Stimulated activated CD4-positive, alpha-beta T cell treated with anti-CD3 and anti-CD28 coated beads, Interleukin-4, amount 100 ng/mL, for 48 hours (primary cell): ENCODE measurements around the gene PKMYT1.
A peak's percentile ranks its signal among the peaks of the same experiment; 100 is the strongest.

Experiments used
- DNase-seq, 2 donors: peaks; one replicate each; pipeline ENCODE4 v3.0.0-alpha.2; 2020; ENCODE audit warnings: low read depth in 2 of 2

PKMYT1 gene

DNA sequence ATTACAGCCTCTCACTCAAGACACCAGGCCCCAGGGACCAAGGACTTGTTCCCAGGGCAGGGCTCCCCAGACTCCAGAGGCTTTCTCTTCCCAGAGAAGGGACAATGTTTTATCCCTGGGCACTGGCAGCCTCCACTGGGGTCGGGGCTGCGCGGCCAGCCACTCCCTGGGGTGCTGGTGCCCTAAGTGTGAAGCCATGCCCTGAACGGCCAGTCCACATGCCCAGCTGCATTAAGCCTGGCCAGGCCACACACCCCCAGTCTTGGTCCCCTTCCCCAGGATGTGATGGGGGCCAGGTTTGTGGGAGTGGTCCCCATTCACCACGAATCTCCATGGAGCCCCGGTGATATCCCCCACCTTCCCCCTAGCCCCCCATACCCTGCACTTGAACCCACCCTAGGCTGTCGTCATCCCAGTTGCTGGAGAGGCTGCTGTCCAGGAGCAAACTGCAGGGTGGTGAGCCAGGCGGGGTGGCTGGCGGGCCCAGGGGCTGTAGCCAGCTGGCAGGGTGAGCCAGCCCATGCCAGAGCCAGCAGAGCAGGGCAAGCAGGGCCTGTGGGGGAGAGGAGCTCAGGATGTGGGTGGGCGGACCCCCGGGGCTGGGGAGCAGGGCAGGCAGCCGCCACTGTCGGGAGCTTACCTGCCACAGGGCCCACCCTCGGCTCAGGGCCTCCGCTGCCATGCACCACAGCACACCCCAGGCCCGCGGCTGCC is 6.5 kb downstream of the PKMYT1 start:
- DNase-seq = no peak

DNA sequence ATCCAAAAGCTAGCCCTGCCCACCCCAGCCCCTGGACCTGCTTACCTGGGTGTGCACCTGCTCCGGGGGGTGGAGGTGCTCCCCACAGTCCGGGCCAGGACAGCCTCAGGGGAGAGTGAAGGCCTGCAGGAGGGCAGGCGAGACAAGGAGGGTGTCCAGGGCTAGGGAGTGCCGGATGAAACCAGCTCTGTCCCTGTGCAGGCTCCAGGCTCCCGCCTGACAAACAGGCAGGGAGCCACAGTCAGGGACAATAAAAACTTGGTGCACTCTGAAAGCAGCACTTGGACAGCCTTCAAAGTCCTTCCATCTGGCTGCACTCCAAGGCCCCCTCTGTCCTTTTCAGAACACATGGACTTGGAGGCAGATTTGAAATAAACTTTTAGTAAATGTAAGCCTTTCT is 7.2 kb downstream of the PKMYT1 start:
- DNase-seq = no peak

DNA sequence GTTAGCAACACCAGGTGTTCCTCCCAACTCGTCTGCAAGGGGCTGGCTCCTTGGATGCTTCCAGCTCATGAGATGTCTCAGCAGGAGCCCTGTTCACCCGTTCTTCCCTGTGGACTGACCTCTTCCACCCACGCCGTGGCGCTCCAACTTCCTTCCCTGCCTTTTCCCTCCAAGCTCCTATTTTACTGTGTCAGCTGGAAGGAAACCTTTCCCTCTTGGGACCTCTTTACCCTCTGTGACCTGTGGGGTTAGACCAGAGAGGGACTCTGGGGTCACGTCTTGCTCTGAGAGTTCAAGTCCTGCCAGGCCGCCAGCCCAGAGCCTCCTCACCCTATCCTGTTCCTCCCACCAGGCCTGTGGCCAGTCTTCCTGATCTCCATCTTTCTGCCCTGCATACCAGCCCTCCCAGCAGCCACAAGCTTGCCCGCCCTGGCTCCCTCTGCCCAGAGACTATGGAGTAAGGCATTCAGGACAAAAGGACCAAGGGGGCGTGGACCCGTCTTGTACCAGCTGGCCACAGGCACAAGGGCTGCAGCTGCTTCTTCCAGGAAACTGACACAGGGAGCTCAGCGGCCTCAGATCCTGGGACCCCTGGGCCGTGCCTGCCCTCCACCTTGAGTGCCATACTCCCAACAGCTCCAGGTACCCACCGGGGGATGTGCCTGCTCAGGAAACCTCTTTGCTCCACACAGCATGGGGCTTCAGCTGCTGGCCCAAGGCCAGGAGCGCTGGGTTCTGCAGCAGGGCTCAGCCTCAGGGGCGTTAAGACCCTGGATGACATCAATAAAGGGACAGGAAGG is 8.1 kb downstream of the PKMYT1 start:
- DNase-seq = no peak

DNA sequence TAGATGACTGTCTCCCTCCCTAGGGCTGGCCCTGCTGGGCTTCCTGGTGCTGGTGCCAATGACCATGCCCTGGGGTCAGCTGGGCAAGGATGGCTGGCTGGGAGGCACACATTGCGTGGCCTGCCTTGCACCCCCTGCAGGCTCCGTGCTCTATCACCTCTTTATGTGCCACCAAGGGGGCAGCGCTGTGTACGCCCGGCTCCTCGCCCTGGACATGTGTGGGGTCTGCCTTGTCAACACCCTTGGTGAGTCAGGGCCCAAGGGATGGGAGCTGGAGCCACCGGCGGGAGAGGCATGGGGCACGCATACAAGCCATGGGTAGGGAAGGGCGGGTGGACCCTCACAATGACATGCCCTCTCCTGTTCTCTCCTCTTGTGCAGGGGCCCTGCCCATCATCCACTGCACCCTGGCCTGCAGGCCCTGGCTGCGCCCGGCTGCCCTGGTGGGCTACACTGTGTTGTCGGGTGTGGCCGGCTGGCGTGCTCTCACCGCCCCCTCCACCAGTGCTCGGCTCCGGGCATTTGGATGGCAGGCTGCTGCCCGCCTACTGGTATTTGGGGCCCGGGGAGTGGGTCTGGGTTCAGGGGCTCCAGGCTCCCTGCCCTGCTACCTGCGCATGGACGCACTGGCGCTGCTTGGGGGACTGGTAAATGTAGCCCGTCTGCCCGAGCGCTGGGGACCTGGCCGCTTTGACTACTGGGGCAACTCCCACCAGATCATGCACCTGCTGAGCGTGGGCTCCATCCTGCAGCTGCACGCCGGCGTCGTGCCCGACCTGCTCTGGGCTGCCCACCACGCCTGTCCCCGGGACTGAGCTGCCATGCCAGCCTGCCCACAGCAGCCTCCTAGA is 8.9 kb downstream of the PKMYT1 start:
- no peak for DNase-seq

DNA sequence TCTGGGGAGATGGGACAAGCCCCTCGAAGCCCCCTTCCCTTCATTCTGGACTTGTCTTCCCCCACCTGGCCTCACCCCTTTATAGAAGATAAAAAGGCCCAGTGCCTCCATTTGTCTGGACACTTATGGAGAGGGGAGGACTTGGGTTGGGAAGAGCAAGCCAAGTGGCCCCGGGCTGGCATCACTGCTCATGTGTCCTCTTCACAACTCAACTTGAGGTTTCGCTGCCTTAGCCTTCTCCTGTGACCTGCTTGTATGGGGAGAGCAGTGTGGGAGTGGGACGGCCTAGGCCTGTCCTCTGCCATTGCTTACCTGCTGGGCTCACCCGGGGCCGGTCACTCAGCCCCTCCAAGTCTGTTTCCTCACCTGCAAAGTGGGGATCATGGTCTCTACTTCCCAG is 9.7 kb downstream of the PKMYT1 start:
- DNase-seq = no peak

DNA sequence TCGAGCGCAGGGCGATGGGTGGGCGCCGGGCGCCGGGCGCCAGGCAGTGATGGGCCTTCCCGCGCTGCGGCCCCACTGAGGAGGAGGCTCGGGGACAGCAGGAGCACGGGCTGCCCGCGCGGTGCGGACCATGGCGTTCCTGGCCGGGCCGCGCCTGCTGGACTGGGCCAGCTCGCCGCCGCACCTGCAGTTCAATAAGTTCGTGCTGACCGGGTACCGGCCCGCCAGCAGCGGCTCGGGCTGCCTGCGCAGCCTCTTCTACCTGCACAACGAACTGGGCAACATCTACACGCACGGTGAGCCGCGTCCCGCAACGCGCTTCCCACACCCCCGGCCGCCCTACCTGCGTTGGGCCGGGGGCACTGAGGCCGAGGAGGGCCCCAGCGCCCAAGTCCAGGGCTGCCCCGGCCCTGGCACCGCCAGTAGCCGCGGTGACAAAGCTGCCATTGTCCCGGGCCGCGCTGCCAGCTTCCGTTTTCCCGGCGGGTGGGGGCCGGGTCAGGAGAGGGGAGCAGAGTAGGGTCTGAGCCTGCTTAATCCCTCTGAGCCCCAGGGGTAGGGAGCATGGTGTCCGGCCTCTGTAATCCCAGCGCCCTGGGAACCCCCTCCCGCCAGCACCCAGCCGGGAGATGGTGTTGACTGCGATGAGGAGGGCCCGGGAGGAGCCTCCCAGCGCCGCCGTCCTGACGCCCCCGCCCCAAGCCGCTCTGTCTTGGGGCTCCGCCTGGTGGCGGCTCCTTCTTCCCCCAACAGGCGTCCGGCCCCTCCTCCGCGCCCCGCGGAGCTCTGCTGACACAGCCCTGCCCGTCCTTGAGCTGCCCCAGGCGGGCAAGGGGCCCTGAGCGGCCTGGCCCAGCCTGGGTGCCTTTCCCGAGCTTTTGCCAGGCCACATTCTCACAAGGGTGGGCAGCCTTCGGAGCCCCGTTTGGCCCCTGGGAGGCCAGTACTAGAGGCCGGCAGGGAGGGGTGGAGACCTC is 10.4 kb downstream of the PKMYT1 start:
- DNase-seq = peak; percentile 84 to 86

DNA sequence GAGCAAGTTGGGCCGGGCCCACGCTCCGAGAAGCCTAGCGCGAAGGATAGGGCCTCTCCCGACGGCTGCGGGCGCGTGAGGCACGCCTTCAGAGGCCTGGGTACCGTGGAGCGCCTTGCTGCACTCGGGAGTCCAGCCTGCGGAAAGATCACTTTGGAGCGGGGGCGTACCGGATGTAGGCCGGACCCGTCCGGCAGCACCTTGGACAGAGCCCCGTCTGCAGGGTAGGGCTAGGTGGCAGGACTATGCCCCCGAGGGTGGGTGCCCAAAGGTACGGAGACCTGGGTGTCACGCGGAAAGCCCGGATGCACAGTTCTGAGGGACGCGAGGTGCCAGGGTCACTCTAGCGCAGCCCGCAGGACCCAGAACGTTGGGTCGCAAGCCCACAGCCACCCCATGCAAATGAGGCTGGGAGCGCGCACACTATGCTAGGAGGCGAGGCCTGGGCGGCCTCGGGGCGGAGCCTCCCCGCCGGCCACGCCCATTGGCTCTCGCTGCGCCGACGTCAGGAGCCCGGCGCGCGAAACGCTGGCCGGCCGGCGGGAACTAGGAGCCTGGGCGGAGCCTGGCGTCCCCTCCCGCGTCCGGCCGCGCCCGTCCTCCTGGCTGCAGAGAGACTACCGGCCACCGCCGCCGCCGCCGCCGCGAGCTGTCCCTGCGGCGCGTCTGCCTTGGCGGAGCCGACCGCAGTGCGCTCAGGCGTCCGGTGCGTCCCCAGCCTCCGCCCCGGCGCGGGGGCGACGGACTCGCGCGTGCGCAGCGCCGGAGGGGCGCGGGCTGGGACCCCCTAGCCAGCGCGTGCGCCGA is 11.3 kb downstream of the PKMYT1 start, which contains the start of gene PAQR4:
Gene PAQR4, plus strand, starts transcription at position 611 of the 807 bp plus-strand sequence. CDS start 327 bp downstream, outside the sequence.
- peak; percentile 72 to 77 for DNase-seq

DNA sequence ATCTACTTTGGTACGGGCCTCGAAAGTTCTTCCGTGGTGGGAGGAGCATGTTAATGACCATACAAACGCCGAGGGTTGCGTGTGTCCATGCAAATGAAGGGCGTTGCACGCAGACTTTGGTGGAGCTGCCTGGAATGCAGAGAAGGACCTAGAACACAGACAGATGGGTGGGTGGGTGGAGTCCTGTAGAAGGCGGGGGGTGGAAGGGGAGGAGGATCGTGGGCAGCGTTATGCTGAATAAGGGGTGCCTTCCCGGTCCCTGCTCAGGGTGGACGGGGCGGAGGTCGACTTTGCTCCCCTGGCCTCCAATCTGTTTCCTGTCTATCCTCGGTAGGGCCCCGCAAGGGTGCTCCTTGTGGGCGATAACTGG is 11.9 kb downstream of the PKMYT1 start:
- no peak for DNase-seq

DNA sequence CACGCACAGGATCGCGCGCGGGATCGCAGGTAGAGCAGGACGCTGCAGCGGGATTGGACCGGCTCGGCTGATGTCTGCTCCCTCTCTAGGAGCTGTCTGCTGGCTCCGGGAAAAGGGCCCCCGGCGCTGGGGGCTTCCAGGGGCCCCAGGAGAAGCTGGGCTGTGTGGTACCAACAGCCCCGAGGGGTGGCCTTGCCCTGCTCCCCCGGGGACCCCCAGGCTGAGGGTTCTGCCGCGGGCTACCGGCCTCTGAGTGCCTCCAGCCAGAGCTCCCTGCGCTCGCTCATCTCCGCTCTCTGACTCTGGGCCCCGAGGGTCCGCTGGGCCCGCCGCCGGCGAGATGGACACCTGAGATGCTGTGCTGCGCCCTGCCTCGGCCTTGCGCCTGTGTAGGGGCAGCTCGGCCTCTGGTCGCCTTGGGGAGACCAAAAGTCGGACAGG is 12.5 kb downstream of the PKMYT1 start:
- DNase-seq = no peak

DNA sequence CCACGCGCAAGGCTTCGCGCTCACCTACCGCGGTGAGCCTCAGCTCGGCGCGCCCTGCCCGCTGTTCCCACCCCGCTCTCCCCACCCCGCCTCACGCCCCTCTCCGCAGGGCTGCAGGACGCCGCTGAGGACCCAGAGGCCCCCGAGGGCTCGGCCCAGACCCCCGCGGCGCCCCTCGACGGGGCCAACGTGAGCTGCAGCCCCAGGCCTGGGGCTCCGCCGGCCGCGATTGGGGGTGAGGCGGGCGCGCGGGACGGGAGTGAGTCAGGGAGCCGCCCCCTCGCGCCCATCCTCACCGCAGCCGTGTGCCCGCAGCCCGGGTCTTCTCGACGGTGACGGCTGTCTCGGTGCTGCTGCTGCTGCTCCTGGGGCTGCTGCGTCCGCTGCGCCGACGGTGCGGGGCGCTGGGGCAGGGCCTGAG is 13.0 kb downstream of the PKMYT1 start:
- DNase-seq = no peak

DNA sequence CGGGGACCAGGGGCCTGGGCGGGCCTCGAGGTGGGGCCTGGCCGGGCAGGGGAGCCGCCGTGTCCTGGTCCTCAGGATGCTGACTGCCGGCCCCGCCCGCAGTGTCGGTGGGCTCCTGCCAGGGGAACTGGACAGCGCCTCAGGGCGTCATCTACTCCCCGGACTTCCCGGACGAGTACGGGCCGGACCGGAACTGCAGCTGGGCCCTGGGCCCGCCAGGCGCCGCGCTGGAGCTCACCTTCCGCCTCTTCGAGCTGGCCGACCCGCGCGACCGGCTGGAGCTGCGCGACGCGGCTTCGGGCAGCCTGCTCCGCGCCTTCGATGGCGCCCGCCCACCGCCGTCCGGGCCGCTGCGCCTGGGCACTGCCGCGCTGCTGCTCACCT is 13.4 kb downstream of the PKMYT1 start:
- DNase-seq = no peak

DNA sequence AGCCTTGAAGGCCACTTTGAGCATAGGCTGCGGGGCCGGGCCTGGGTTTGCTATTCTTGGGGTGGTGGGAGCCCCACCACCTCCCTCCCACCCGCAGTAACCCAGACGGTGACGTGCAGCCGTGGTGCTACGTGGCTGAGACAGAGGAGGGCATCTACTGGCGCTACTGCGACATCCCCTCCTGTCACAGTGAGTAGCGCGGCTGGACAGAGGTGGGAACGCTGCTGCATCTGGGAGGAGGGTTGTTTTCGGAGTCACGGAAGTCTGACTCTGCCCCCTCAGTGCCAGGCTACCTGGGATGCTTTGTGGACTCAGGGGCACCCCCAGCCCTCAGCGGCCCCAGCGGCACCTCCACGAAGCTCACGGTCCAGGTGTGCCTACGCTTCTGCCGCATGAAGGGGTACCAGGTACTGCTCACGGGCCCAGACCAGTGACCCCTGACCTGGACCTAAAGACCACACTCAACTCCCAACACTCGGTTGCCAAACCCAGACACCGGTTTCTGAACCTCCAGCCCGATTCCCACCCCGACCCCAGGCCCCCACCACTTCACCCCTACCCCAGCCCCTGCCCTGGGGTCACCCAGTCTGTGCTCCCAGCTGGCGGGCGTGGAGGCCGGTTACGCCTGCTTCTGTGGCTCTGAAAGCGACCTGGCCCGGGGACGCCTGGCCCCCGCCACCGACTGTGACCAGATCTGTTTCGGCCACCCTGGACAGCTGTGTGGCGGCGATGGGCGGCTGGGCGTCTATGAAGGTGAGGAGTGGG is 14.0 kb downstream of the PKMYT1 start:
- no peak for DNase-seq

DNA sequence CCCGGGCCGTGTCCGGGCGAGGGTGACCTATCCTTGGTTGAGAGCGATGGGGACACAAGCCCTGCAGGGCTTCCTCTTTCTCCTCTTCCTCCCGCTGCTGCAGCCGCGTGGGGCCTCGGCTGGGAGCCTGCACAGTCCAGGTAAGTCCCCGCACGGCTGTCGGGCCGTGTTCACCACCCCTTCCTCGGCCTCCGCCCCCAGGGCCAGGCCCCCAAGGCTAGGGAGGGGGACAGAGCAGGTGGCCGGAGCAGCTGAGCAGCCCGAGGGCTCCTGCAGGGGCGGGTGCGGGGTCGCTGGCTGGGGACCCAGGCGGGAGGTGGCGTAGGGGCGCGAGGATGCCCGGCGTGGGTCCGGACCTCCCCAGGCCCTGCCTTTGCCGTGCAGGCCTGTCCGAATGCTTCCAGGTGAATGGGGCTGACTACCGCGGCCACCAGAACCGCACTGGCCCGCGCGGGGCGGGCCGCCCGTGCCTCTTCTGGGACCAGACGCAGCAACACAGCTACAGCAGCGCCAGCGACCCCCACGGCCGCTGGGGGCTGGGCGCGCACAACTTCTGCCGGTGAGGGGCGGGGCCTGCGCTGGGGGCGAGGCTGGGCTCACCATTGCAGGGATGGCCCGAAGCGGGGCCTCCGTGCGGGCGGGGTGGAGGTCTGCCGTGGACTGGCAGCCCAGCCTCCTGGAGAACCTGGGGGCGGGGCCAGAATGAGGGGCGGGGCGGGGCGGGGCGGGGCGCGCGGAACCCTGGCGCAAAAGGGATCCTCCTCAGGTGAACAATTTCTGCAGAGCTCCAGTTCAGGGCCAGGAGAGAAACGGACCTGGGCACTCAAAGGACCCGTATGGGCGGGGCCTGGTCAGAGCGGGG is 15.5 kb downstream of the PKMYT1 start:
- DNase-seq = peak; percentile 57 to 61

DNA sequence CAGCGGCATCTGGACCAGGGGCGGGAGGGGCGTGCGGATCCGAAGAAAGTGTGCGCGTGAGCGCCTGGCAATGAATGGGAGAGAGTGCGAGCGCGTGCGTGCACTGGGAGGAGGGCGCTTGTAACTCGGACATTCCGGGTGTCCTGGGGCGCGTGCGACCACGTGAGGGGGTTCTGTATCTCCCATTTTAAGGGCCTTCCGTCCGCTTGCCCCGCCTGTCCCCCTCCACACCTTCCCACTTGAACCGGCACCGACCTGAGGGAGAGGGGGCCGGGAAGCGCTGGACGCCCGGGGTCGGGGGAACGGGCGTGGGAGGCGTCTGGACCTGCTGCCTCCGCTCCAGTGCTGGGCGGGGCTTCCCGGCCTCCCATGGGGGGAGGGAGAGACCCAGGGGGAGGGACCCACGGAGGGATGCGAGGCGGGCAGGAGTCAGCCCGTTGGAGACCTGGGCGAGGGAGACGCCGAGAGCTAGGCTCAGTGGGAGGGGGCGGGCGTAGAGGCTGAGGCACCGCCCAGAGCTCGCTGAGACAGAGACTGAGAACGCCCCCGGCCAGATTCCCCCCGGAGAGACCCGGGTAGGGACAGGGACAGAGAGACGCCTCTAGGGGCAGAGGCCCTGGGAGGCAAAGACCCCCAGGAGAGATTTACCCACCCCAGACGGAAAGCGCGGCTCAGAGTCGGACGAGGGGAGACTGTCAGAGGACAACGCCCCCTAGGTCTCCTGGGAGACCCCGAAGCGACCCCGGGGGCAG is 16.3 kb downstream of the PKMYT1 start, which contains the start of gene KREMEN2:
Gene KREMEN2, plus strand, starts transcription at position 553 of the 752 bp plus-strand sequence. CDS start 246 bp downstream, outside the sequence.
- DNase-seq = no peak

DNA sequence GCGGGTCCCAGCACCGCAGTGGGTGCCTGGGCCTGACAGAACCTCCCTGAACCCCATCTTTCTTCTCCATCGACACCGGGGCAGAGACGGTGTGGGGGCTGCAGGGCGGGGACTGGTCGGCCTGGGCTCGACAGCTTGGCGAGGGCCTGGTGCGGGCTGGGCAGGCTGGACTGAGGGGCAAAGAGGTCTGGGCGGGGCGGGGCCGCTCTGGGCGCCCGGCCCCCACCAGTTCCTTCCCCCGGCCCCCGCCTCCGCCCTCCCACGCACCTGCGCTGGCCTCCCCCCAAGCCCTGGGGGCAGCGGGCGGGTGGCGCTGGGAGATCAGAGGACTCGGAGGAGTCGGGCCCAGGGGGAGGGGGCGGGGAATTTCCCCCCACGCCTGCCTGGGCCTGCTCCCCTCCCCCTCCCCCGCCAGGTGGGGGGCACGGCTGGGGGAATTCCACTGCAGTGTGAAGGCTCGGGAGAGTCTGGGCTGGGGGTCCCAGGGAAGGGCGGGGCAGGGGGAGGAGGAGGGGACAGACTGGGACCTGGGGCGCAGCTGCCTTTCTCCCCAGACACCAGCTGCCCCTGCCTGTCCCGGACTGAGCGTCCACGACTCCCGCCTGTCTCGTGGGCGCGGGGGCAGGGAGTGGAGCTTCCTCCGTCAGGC is 17.0 kb downstream of the PKMYT1 start:
- DNase-seq = no peak

DNA sequence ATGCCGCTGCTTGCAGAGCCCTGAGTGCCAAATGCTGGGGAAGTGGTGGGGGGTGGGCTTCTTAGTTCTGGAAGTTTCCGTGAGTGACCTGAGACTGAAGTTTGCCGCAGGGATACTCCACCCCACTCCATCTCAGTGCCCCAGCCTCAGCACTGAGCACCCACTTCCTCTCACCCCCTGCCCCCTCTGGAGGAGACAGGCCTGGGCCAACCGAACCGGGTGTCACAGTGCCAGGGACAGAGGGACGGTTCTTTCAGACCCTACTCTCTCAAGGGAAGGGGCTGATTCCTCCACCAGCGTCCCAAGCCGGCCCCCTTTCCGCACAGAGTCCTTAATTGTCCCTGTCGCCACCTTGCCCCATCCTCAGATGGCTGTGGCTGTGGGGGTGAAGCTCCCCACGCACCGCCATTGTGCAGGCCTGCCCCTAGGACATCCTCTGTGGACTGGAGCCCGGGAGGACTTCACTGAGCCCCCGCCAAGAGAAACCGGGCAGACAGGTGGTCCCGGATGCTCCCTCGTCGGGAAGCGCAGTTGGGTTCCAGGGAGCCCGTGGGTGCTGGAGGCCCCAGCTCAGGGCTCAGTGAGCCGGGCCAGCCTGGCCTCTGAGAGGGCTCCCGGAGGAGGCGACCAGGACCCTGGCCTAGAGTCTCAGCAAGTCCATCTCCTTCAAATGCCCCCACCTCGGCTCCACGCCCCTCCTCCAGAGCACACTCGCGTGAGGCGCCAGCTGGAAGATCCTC is 17.7 kb downstream of the PKMYT1 start:
- no peak for DNase-seq
